B cell (primary cell): ENCODE results near the gene PPP5C. TPM values are rescaled to one million over a fixed set of nuclear protein-coding genes. Genes with fewer than 3 reads are reported as not detected.

ENCODE experiments used
- ATAC-seq: fragments of 200-7000 bp; cut with Tn5 transposase; one replicate; pipeline ENCODE4 v1.10.0; 2021; ENCODE audit warnings: low read depth, mild to moderate bottlenecking, moderate number of reproducible peaks, moderate library complexity
- CTCF ChIA-PET: fragments of 350-600 bp; sonication (Branson Sonifier 250); formaldehyde crosslinking; loops from one replicate; lab custom pipeline; 2021; ENCODE audit warnings: antibody characterized with exemption, inconsistent platforms; lab: Charles Lee
- POLR2A ChIA-PET: fragments of 350-600 bp; sonication (Branson Sonifier 250); formaldehyde crosslinking; loops from one replicate; lab custom pipeline; 2021; ENCODE audit warnings: antibody characterized with exemption; lab: Charles Lee
- DNase-seq: peaks from one replicate; pipeline ENCODE4 v3.0.0; 2013
- H2AFZ ChIP-seq: 2 replicates; pipeline ENCODE4 v1.6.1; 2012; ENCODE audit warnings: mild to moderate bottlenecking, low read depth, low read length; ENCODE audit not compliant: insufficient read depth, poor library complexity, severe bottlenecking
- H3K27ac ChIP-seq, 2 donors: 1 replicate in 1 of 2; 2 replicates in 1 of 2; pipeline ENCODE4 v1.5.1; 2012 to 2013; ENCODE audit warnings: low read length in 2 of 2, mild to moderate bottlenecking in 2 of 2, moderate library complexity in 1 of 2
- H3K27me3 ChIP-seq, 4 experiments: fragments of 200-600 bp in 1 of 4; sonication (generic) in 1 of 4; replicated peaks in 1 of 4; 1 replicate in 2 of 4; 2 replicates in 2 of 4; pipeline versions ENCODE4 v1.6.1 to v1.7.0; 2013 to 2016; ENCODE audit warnings: low read length in 3 of 4, mild to moderate bottlenecking in 2 of 4, mixed read lengths in 1 of 4, moderate library complexity in 1 of 4; ENCODE audit not compliant: insufficient read depth in 4 of 4, control insufficient read depth in 3 of 4; ENCODE audit errors: control extremely low read depth in 1 of 4
- H3K36me3 ChIP-seq, 2 experiments: replicated peaks in 1 of 2; 1 replicate in 1 of 2; 2 replicates in 1 of 2; pipeline versions ENCODE4 v1.6.1 to v1.7.1; 2013; ENCODE audit warnings: low read length in 1 of 2; ENCODE audit not compliant: insufficient read depth in 2 of 2, control insufficient read depth in 1 of 2; ENCODE audit errors: control extremely low read depth in 1 of 2, extremely low read depth in 1 of 2
- H3K4me1 ChIP-seq, 2 donors: fragments of 200-600 bp in 1 of 2; sonication (generic) in 1 of 2; 1 replicate in 1 of 2; 2 replicates in 1 of 2; pipeline versions ENCODE4 v1.5.1 to v1.6.1; 2013 to 2017; ENCODE audit warnings: low read length in 2 of 2; ENCODE audit not compliant: control insufficient read depth in 2 of 2, insufficient read depth in 2 of 2
- H3K4me2 ChIP-seq: replicated peaks from 2 replicates; pipeline ENCODE3; 2012; ENCODE audit warnings: mild to moderate bottlenecking, low read depth, low read length; ENCODE audit not compliant: poor library complexity, severe bottlenecking
- H3K4me3 ChIP-seq, 5 experiments: fragments of 200-600 bp in 1 of 5; sonication (generic) in 1 of 5; 1 replicate in 3 of 5; 2 replicates in 2 of 5; pipeline versions ENCODE4 v1.5.1 to v1.7.0; 2011 to 2016; ENCODE audit warnings: low read length in 4 of 5, mild to moderate bottlenecking in 4 of 5, low read depth in 2 of 5, control low read depth in 1 of 5, moderate library complexity in 1 of 5; ENCODE audit not compliant: insufficient read depth in 1 of 5; ENCODE audit errors: control extremely low read depth in 1 of 5, extremely low read depth in 1 of 5
- H3K79me2 ChIP-seq: fragments of 200-600 bp; sonication (generic); one replicate; pipeline ENCODE4 v1.6.0; 2016; ENCODE audit warnings: low read length; ENCODE audit not compliant: control insufficient read depth, insufficient read depth
- H3K9ac ChIP-seq: fragments of 200-600 bp; sonication (generic); 2 replicates; pipeline ENCODE4 v1.6.1; 2017; ENCODE audit warnings: mild to moderate bottlenecking, low read length, moderate library complexity
- H3K9me3 ChIP-seq, 3 donors: one replicate each; pipeline versions ENCODE4 v1.6.1 to v1.7.1; 2013; ENCODE audit warnings: low read length in 2 of 3; ENCODE audit not compliant: control insufficient read depth in 2 of 3, insufficient read depth in 1 of 3; ENCODE audit errors: control extremely low read depth in 1 of 3
- H4K20me1 ChIP-seq: 2 replicates; pipeline ENCODE4 v1.6.0; 2012; ENCODE audit warnings: mild to moderate bottlenecking, low read length; ENCODE audit not compliant: insufficient read depth, control insufficient read depth, poor library complexity, severe bottlenecking
- H3K27ac Mint-ChIP-seq: one replicate; pipeline ENCODE4 v1.8.0; 2021; ENCODE audit warnings: mixed read lengths
- H3K27me3 Mint-ChIP-seq: one replicate; pipeline ENCODE4 v1.8.0; 2021; ENCODE audit warnings: mixed read lengths
- H3K4me1 Mint-ChIP-seq: one replicate; pipeline ENCODE4 v1.8.0; 2021; ENCODE audit warnings: mixed read lengths
- H3K4me3 Mint-ChIP-seq: one replicate; pipeline ENCODE4 v1.8.0; 2021; ENCODE audit warnings: mixed read lengths
- H3K9me3 Mint-ChIP-seq: one replicate; pipeline ENCODE4 v1.8.0; 2022; ENCODE audit warnings: mixed read lengths; ENCODE audit not compliant: insufficient read depth
- EZH2 ChIP-seq: IDR thresholded peaks from 2 replicates; pipeline ENCODE4 v1.6.1; 2012; ENCODE audit warnings: borderline replicate concordance, low read depth, mild to moderate bottlenecking, moderate library complexity, low read length; ENCODE audit not compliant: insufficient read depth, poor library complexity, severe bottlenecking
- WGBS: methylation state at CpG from one replicate; pipeline ENCODE4 v1.1.5; 2013; ENCODE audit warnings: missing lambda C conversion rate; ENCODE audit not compliant: insufficient coverage; 5-methylcytosine and 5-hydroxymethylcytosine counted together
- intact Hi-C: fragments of 100-400 bp; cut with micrococcal nuclease; formaldehyde crosslinking; loops from one replicate; pipeline ENCODE4 v1.10.0; 2022
- polyA plus RNA-seq: library from polyadenylated mRNA; depleted of rRNA; stranded (reverse); fragments of >200 nt; gene quantifications from 2 replicates; pipeline ENCODE4 v1.2.3, GENCODE V29; 2012
- total RNA-seq, 2 donors: library from RNA; stranded (reverse); fragments of 120-200 nt in 1 of 2; gene quantifications; 1 replicate in 1 of 2; 2 replicates in 1 of 2; pipeline versions ENCODE4 v1.2.3 to v1.2.4, GENCODE V29; 2013 to 2022
- TF ChIP-seq, protein P1 (sequence below): fragments of 200-600 bp; IDR thresholded peaks from one replicate; pipeline ENCODE4 v1.8.0; 2022; ENCODE audit warnings: antibody characterized with exemption, mild to moderate bottlenecking

PPP5C gene
- total and polyA plus RNA-seq, 2 donors (not counting 1 experiment from before 2014, with no cell fraction given), result 51.2 to 70.5 TPM

DNA sequence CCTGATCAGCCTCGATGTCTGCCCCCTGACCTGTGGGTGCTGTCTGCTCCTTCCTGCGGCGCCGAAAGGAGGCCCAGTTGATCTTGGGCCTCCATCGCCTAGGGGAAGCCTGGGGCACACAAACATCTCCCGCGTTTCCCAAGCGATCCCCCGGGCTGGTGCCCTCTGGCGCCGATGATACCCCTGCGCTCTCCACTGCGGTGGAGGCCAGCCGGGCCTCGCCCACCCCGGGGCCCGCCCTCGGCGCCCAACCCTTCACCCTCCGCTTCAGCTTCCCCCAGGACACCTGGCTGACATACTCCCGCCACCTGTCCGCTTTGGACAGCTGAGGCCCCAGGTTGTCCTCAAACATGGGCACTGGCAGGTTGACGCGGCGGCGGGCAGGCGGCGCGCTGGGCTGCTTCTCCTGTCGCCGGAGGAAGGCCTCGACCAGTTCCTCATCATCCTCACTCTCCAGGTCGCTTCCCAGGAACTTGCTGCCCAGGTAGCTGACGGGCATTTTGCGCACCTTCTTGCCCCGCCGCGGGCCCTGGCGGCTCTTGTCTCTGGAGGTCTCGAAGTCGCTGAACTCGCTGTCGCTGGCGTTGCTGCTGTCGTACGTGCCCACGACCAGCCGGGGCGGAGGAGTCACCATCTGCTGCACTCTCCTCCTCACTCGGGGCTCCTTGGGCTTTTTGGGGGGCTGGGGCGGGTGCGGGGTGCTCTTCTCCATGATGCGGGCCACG, 65.2 kb downstream of the PPP5C start:
- H3K36me3 ChIP-seq, result no peaks in the 10 kb centered on the region
- peaks cover 0 to 21% (median 0%) of the 10 kb centered on the region in 3 donors for H3K9me3 ChIP-seq
- TF ChIP-seq, protein P1, sequence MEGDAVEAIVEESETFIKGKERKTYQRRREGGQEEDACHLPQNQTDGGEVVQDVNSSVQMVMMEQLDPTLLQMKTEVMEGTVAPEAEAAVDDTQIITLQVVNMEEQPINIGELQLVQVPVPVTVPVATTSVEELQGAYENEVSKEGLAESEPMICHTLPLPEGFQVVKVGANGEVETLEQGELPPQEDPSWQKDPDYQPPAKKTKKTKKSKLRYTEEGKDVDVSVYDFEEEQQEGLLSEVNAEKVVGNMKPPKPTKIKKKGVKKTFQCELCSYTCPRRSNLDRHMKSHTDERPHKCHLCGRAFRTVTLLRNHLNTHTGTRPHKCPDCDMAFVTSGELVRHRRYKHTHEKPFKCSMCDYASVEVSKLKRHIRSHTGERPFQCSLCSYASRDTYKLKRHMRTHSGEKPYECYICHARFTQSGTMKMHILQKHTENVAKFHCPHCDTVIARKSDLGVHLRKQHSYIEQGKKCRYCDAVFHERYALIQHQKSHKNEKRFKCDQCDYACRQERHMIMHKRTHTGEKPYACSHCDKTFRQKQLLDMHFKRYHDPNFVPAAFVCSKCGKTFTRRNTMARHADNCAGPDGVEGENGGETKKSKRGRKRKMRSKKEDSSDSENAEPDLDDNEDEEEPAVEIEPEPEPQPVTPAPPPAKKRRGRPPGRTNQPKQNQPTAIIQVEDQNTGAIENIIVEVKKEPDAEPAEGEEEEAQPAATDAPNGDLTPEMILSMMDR, result no peak
- TF ChIP-seq EZH2, result no peak
- peaks cover 7 to 10% of the 10 kb centered on the region in 2 donors for H3K4me1 ChIP-seq
- no peaks in the 10 kb centered on the region for H4K20me1 ChIP-seq
- no peak overlapping the region for H2AFZ ChIP-seq
- H3K4me2 ChIP-seq, result no peak overlapping the region
- CTCF ChIA-PET, result interaction anchor here (1.0 kb wide), 1 partner anchor 10 kb away, joined by 3 read pairs; no protein-coding TSS in a partner anchor
- no peak overlapping the region for H3K4me3 ChIP-seq
- H3K9ac ChIP-seq, result no peak overlapping the region
- Mint-ChIP-seq H3K27me3 (peaks cover 54% of the 10 kb centered on the region), H3K27ac (no peak overlapping the region), H3K4me1 (peaks cover 3% of the 10 kb centered on the region), H3K4me3 (no peak overlapping the region), H3K9me3 (no peaks in the 10 kb centered on the region)
- ATAC-seq, result no peak
- H3K79me2 ChIP-seq, result no peaks in the 10 kb centered on the region
- H3K27me3 ChIP-seq, result peaks cover 0 to 80% (median 24%) of the 10 kb centered on the region in 4 experiments
- intact Hi-C loops, result no loop called here
- 59% methylated on average over 54 of the region's 54 CpGs for WGBS
- POLR2A ChIA-PET, result no interaction called here
- H3K27ac ChIP-seq, result no peak overlapping the region
- no peak for DNase-seq

DNA sequence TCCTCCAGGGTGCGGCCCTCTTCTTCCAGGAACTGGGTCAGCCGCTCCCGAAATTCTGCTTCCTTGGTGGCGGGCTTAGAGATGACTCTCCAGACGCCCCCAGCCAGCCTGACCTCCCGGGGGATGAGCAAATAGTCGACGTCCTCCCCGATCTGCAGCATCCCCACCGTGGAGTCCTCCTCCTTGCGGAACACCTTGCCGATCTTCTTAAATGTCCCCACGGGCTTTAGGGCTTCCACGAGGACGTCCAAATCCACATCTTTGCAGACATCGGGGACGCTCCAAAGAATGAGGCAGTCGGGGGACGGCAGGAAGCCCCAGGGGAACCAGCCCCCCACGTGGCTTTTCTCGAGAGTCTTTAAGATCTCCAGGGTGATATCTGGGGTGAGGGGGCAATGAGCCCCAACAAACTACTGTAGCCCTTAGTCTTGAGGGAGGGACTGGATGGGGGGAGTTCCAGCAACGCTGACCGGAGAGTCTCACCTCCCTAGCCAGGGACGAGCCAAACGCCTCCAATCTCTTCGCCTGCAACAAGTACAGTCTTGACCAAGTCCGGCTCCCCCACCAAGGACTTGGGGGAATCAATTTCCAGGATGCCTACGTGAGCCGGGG, 65.9 kb downstream of the PPP5C start:
- Histone ChIP-seq H3K9ac (no peak overlapping the region), H3K4me2 (no peak overlapping the region)
- no peak for ATAC-seq

More for the DNA sequence above, 65.9 kb downstream of the PPP5C start:
- Histone ChIP-seq H3K27ac (no peak overlapping the region), H3K4me1 (peaks cover 7 to 10% of the 10 kb centered on the region in 2 donors), H3K27me3 (peaks cover 0 to 76% (median 23%) of the 10 kb centered on the region in 4 experiments), H3K36me3 (no peaks in the 10 kb centered on the region), H3K4me3 (no peak overlapping the region), H2AFZ (no peak overlapping the region), H3K79me2 (no peaks in the 10 kb centered on the region), H4K20me1 (no peaks in the 10 kb centered on the region), H3K9me3 (peaks cover 0 to 21% (median 0%) of the 10 kb centered on the region in 3 donors)
- Mint-ChIP-seq H3K27me3 (peaks cover 51% of the 10 kb centered on the region), H3K9me3 (no peaks in the 10 kb centered on the region), H3K27ac (no peak overlapping the region), H3K4me1 (peaks cover 3% of the 10 kb centered on the region), H3K4me3 (no peak overlapping the region)
- POLR2A ChIA-PET, result no interaction called here
- CTCF ChIA-PET, result interaction anchor here (0.8 kb wide), 1 partner anchor 17 kb away, joined by 3 read pairs; no protein-coding TSS in a partner anchor
- WGBS, result 20% methylated on average over 26 of the region's 29 CpGs
- intact Hi-C loops, result no loop called here
- no peak for DNase-seq
- no peak for TF ChIP-seq EZH2
- TF ChIP-seq, protein P1, result no peak
